Stimulated activated CD4-positive, alpha-beta T cell treated with anti-CD3 and anti-CD28 coated beads, TNF-alpha, amount 100 ng/mL, for 4 hours (primary cell): ENCODE results near the gene PYY.
"Not testable (repeated sequence)": the region's sequence is repeated elsewhere in the genome, so short reads cannot be mapped to it uniquely, and the experiment has no call there.

ENCODE experiments used
- DNase-seq, 3 experiments: peaks; one replicate each; pipeline ENCODE4 v3.0.0-alpha.2; 2020; ENCODE audit warnings: low read depth in 3 of 3

Gene PYY

DNA sequence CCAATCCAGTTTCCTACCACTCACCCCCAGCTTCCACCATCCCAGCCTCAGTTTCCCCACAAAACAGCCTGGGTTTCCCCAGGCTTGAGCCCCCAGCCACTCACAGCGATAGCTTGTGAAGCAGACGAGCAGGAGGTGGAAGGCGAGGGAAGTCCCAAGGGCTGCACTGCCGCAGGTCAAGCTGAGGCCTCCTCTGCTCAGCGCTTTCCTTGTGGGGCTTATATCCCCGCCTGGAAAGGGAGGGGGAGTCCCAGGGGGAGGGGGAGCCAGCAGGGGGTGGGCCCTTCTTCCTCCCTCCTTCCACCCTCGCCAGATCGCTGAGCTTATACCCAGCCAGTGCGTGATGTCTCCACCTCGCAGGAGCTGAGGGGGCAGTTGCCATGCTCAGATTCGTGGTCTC, at the start of gene PYY:
TSS of gene PYY (minus strand) at position 195 of the 400 bp plus-strand sequence. CDS start 457 bp downstream, outside the sequence.
- no peak for DNase-seq

DNA sequence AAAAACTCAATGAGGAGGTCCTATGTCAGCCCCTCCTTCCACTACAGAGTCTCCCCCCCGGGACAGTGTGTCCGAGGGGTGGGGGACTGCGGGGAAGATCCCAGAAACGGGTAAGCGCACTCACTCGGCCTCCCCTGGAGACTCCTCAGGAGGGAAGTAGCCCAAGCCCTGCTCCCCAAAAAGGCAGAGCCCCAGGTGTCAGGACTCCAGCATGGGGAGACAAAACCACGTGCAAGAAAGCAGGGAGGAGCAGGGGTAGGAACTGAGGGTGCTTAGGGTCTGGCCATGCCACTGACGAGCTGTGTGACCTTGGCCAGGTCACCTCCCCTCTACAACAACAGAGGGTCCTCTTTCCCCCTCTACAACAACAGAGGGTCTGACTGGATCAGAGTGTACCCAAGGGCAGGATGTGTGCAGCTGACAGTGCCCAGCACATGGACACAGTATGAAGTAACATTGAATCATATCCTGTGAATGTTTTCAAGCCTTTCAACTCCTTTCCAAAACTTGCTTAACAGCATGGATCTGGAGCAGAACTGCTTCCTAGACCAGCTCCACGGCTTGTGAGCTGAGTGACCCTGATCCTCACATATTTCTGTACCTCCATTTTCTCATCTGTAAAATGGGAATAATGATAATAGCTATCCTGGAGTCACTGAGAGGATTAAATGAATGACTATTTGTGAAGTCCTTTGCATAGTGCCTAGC, 48.6 kb upstream of the PYY start:
- DNase-seq: no peak

DNA sequence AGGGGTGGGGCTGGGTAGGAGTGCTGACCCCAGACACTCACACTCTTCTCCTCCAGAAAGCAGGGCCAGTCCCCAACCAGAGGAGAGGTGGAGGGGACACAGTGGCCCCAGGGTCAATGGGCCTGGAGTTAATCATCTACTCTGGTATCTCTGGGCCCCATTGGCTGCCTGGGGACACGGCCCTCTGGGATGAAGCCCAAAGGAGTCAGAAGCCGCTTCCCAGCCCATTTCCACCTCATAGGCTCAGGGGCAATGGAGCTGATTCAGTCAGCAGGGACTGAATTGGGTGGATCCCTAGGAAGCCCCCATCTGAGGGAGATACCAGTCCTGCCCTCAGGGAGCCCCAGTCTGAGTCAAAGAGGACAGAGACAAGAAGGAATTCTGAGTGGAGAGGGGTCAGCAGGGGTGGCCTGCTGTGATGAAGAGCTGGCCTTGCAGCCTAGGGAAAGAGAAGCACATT, 47.8 kb upstream of the PYY start:
- DNase-seq: no peak

DNA sequence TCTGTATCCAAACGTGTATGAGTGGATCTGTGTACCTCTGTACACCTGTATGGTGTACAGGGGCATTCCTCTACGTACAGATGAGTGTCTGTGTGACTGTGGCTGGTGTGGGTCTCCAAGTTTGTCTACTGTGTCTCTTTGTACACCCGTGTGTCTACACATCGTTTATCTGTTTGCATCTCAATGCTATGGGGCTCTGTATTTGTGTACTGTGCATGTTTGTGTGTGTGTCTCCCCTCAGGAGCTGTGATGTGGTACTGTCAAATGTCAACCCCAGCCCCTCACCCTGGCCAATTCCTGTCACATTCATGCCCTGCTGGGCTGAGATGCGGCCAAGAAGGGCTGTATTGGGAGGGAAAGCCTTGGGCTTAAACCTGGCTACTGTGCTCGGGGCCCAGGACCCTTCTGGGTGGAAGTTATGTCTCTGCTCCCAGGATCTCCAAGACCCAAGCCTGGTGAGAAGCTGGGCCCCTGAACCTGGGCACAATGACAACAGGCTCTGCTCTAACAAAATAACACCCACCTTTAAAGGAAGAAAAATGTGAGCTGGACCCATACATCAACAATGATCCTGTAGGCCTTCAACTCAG, 47.2 kb upstream of the PYY start:
- DNase-seq: no peak

DNA sequence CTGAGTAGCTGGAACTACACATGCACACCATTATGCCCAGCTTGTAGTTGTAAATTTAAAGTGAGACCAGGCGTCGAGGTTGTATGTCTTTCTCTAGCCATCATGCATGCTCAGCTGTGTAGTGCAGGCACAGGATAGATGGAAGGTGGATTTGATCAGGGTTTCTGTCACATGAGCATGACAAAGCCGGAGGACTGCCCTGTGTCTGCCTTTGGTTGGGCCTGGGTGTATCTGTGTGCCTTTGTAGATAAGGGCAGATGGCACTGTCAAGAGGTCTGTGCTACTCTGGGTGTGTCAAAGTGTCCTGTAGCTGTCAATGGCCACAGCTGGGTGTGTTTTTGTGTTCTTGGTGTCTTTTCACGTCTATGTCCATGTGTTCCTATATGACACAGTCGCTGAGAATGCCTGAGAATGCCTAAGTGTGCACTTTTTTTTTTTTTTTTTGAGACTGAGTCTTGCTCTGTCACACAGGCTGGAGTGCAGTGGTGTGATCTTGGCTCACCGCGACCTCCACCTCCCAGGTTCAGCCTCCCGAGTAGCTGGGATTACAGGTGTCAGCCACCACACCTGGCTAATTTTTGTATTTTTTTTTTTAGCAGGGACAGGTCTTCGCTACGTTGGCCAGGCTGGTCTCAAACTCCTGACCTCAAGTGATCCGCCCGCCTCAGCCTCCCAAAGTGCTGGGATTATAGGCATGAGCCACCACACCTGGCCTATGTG, 46.6 kb upstream of the PYY start:
- DNase-seq: no peak

DNA sequence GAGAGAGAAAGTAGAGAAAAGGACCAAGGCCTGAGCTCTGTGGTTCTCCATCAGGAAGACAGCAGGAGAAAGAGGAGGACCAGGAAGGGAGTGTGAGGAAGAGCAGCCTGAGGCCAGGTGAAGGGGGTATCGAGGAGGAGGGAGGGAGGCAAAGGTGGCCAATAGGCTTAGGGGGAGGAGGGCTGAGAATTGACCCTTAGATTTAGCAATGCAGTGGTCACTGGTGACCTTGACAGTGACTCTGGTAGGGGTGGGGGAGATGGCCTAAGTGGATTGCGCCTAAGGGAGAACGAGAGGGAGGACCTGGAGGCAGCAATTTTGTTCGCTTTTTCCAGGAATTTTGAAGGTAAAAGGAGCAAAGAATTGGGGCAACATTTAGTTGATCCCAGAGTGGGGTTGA, 45.3 kb upstream of the PYY start:
- no peak for DNase-seq

DNA sequence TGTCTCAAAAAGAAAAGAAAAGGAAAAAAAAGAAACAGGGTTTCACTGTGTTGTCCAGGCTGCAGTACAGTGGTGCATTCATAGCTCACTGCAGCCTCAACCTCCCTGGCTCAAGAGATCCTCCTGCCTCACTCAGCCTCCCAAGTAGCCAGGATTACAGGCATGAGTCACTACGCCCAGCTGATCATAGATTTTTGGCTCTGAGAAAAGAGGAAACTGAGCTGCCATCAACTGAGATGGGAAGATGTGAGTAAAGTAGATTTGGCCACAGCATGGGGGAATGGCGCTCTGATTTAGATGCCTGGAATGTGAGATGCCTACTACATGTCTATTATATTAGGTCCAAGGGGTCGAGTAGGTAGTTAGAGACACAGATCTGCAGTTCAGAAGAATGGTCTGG, 44.8 kb upstream of the PYY start:
- DNase-seq: no peak

DNA sequence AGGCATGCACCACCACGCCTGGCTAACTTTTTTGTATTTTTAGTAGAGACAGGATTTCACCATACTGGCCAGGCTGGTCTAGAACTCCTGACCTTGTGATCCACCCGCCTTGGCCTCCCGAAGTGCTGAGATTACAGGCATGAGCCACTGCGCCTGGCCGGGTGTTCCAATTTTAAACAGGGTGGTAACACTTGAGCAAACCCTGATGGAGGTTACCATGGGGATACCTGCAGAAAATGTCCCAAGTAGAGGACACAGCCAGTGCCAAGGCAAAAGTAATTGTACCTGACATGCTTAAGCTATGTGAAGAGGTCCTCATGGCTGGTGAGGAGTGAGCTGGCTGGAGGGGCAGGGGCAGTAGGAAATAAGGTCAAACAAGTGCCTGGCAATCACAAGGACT, 43.4 kb upstream of the PYY start:
- DNase-seq: not testable (repeated sequence)

DNA sequence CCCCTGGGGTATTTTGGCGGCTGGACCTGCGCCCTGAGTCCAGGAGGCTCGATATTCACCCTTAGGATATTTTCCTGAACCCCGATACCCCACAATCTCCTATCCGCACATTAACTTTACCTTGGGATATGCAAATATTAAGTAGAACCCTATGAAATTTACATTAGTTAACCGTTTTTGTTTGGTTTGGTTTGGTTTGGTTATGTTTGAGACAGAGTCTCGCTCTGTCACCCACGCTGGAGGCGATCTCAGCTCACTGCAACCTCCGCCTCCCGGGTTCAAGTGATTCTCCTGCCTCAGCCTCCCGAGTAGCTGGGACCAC, 41.4 kb upstream of the PYY start:
- DNase-seq: no peak

DNA sequence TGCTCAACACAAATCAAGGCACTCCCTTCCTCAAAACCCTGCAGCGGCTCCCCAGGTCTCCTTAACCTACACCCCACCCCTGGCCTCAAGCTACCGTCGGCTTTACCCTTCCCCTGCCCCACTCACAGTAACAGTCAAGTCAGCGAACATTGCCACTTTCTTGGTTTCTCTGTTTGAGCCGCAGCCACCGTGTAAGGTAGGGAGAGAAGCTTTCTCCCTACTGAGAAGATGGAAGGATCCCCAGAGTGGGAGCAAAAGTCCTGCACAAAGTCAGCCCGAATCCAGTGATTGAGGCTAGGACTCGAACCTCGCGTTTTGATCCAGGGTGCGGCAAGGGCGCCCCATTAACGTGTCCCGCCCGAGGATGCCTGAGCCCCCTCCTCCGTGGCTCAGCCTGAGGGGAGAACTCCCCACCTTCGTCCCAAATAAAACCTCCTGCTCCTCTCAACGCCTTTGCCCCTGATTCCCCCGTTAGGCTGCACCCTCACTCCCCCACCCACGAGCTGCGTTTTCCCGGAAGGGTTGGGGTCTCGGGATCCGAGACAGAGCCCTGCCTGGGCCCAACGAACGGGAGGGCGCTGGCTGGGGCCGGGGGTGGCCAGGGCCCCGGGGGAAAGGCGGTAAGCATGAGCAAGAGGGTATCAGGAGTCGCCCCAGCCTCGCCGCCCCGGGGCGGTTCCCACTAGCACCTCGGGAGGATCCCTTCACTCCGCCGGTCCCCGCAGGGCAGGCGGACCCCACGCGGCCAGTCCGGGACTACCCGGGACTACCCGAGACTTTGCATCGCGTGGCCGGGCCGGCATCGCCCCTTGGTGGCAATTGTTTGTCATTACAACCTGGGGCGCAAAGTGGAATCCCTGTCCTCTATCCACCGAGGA, 40.8 kb upstream of the PYY start:
- DNase-seq: peak in 2 of 3 experiments; percentile 43 to 48

DNA sequence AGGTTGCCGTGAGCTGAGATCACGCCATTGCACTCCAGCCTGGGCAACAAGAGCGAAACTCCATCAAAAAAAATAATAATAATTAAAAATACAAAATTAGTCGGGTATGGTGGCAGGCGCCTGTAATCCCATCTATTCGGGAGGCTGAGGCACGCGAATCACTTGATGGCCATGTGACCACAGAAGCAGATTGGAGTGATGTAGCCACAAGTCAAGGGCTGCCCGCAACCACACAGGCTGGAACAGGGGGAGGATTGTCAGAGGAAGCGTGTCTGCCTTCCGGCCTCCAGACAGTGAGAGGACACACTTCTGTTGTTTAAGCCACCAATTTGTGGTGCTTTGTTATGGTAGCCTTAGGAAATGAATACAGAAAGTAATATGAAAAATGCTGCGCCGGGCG, 38.9 kb upstream of the PYY start:
- no peak for DNase-seq

DNA sequence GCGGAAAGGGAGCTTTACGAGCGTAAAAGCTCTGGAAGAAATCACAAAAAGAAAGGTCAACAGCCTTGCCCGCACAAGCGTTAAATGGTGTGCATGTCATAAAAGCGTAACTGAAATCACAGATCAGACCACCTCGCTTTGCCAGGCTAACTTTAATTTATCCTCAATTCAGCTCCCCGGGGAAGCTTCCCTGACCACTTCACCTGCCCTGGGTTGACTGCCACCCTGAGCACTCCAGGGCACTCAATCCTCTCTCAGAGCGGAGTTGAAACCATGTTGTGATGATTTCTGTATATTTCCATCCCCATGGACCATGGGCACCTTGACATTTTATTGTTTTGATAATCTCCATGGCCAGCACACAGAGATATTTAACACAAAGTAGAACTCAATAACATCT, 34.6 kb upstream of the PYY start:
- DNase-seq: no peak

DNA sequence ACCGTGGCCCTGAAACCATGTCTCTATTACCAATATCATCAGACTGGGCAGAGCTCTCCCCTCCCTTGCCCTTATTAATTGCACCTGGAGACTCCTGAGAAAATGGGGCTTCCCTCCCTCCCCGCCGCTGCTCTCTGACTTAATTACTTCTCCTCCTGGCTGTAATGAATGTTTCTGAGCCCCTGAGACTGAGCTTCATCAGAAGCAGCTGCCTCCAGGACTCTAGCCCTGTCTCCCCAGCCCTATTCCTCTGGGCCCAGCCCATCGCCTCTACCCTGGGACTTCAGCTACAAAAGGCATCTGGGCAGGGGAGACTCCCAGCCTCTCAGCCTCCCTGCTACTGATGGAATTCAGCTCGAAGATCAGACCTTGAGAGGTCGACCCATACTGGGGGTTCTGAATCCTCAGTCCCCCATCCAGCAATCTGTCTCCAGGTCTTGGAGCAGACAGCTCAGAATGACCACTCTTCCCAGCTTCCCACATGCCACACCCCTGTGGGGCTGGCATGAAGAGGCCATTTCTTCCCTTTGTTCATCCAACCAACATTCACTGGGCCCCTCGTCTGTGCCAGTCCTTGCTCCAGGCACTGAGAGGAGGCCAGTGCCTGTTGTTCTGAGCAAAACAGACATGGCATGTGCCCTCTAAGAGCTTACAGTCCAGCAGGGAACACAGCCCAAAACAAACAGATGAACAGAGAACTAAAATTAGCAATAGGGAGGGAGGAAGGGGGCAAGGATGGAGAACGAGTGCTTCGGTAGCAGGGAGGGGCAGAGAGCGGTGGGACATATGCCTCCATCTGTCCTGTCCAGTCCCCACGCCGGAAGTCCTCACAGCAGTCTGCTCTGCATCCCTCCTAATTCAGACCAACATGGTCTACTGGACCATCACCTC, 33.6 kb upstream of the PYY start:
- no peak for DNase-seq

DNA sequence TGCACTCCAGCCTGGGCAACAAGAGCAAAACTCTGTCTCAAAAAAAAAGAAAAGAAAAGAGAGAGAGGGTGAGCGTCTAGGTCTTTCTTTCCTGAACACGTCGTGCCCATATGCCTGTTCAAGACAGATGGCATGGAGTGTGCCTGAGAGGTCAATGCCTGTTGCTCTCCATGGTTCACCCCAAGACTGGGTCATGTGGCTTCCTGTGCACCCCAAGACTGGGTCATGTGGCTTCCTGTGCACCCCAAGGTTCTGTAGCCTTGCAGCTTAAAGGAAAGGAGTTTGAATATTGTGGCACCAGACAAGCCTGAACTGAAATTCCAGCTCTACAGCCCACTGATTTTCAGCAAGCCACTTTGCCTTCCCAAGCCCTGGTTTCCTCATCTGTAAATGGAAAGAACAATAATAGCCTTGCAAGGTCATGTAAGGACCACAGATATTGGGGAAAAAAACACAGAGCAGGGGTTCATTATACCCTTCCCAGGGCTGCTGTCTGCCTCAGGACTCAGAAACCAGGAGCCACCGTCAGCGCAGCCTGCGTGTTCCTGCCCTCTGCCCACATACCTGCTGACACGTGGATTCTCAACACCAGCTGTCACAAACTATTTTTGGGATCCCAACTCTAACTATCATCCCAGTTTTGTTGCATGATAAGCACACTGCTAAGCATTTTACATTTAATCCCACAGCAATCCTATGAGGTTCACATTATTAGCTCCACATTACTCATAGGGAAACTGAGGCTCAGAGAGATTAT, 32.7 kb upstream of the PYY start:
- no peak for DNase-seq

DNA sequence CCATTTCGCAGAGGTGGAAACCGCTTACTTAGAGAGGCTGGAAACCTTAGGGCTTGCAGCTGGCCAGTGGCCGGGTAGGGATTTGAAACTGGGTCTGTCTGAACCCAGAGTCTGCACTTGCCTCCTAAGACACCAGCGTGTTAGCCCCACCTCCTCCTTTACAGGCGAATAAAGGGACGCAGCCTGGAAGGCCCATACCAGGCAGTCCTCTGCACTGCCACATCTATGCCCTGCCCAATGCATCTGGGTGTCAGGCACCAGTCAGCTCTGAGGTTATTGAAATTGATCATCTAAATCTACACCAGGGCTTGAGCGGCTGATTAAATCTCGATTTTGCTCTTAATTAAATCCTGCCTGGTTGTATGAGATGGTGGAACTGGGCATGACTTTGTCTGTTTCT, 30.8 kb upstream of the PYY start:
- DNase-seq: no peak

DNA sequence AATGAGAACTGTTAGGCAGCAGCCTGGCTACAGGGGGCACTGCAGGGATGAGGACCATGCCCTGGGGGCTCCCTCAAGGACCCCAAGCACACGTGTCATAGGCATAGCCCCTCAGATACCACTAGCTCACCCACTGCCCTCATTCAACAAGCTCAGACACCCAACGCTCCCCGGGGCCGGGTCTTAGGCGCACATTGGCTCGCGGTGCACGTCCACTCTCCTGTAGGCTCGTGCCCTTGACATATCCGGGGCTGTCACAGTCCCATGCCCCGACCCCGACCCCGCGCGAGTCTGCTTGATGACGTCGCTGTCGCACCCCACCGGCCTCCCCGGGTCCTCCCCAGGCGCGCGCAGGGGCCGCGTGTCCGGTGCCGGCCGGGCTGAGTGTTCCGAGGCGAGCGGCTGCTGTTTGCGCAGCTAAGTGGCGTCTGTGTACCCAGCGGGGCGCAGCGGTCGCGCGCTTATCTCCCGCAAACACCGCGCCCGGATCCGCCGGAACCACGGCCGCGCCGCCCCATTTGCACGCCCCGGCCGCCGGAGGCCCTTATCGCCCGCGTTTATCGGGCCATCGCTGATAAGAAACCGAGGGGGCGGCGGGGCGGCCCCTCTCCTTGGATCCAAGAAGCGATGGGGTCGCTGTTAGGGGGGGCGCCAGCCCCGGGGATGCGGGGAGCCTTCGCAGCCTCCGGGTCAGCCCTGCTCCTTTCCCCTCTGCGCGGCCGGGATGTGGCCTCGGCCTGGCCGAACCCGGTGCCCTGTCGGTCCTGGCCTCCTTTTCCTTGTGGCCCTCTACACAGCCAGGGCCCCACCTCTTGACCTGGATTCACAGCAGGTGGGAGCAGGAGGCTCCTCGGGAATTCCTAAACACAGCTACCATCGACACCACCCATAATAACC, 30.0 kb upstream of the PYY start:
- DNase-seq: no peak

DNA sequence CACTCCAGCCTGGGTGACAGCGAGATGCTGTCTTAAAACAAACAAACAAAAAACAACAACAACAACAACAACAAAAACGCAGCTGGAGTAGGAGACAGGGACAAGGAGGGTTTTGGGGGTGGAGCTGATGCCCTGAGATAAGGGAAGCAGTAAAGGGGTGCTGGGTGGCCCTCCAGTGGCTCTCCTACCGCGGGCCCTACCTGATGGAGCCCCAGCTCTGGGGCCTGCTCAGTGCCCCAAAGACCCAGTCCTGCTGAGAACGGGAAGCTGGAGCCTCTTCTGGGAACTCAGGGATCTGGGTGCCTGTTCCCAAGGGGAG, 29.4 kb upstream of the PYY start:
- DNase-seq: no peak

DNA sequence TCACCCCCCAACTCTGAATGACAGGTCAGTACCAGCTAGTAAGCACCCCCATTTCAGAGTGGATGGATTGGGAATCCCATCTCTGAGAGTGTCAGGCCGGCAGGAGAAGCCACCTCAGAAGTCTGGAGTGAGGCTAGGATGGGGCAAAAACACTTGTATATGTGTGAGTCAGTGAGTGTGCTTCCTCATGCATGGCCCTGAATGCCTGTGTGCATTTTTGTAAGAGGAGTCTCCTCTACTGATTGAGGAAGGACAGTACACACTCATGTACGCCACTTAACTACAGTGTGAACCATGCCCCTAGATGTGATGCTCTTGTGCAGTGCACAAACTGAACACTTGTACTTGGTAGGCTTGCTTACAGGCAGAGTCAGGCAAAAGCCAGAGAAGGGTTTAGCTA, 28.4 kb upstream of the PYY start:
- DNase-seq: no peak

DNA sequence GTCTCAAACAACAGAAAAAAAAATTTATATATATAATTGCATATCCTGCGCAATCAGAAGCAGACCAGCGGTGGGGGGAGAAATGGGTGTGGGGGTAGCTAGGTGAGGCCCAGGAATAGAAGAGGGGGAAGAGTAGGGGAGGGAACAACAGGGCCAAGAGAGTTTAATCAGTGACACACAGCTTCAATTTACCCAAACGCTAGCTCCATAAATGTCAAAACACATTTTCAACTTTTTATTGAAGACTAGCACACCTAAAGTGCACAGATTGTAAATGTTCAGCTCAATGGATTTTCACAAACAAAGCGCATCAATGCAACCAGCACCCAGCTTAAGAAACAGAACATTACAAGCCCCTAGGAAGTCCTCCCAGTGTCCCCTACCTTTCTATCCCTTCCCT, 25.9 kb upstream of the PYY start:
- DNase-seq: no peak

DNA sequence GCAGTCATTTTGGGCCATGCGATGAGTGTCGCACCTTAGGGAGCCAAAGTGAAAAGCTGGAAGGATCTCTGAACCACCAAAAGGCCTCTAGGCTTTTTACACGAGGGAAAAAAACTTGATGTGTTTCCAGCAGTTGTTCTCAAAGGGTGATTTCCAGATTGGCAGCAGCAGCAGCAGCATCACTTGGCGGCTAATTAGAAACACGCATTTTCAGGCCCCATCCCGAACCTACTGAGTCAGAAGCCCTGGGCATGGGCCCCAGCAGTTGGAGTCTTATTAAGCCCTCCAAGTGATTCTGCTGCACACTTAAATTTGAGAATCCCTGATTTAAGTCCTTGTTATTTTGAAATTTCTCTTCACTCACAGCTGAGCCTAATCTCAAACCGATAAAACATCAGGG, 25.3 kb upstream of the PYY start:
- no peak for DNase-seq
